Dendritic cell treated with granulocyte-macrophage colony-stimulating factor and Interleukin-4, amounts not matched to agents 40 ng/mL and 50 ng/mL, for 4 days (primary cell): ENCODE data around the gene BRD9.
"Not testable (repeated sequence)": the region's sequence is repeated elsewhere in the genome, so short reads cannot be mapped to it uniquely, and the experiment has no call there.

Source experiments
- H3K27ac Mint-ChIP-seq: one replicate; pipeline ENCODE4 v1.8.0; 2022; ENCODE audit warnings: mild to moderate bottlenecking, mixed read lengths
- H3K27me3 Mint-ChIP-seq: one replicate; pipeline ENCODE4 v1.8.0; 2022; ENCODE audit warnings: mild to moderate bottlenecking, mixed read lengths
- H3K36me3 Mint-ChIP-seq: one replicate; pipeline ENCODE4 v1.8.0; 2022; ENCODE audit warnings: low read depth, mixed read lengths
- H3K4me1 Mint-ChIP-seq: one replicate; pipeline ENCODE4 v1.8.0; 2022; ENCODE audit warnings: low read depth, mixed read lengths
- H3K4me3 Mint-ChIP-seq: one replicate; pipeline ENCODE4 v1.8.0; 2022; ENCODE audit warnings: mild to moderate bottlenecking, moderate library complexity, mixed read lengths
- H3K9me3 Mint-ChIP-seq: one replicate; pipeline ENCODE4 v1.8.0; 2022; ENCODE audit warnings: mixed read lengths
- intact Hi-C: fragments of 100-400 bp; cut with micrococcal nuclease; formaldehyde crosslinking; loops from one replicate; pipeline ENCODE4 v1.15.0; 2022

The BRD9 gene

GRCh38 chr5:847736-848135, 44.9 kb downstream of the BRD9 start:
- H3K27ac Mint-ChIP-seq, H3K4me1 Mint-ChIP-seq, H3K36me3 Mint-ChIP-seq, H3K27me3 Mint-ChIP-seq, H3K4me3 Mint-ChIP-seq, H3K9me3 Mint-ChIP-seq: not testable (repeated sequence)
- intact Hi-C loops, result loop anchor here (10.0 kb wide), 1 partner anchor 83 kb away; no protein-coding TSS in a partner anchor

- not testable (repeated sequence) for H3K36me3 Mint-ChIP-seq, H3K4me3 Mint-ChIP-seq, H3K4me1 Mint-ChIP-seq, H3K27me3 Mint-ChIP-seq, H3K9me3 Mint-ChIP-seq, H3K27ac Mint-ChIP-seq
- intact Hi-C loops, result loop anchor here (10.0 kb wide), 1 partner anchor 82 kb away; no protein-coding TSS in a partner anchor
Measured at GRCh38 chr5:847212-847611, 45.4 kb downstream of the BRD9 start.

- not testable (repeated sequence) for H3K4me3 Mint-ChIP-seq, H3K4me1 Mint-ChIP-seq, H3K27me3 Mint-ChIP-seq, H3K27ac Mint-ChIP-seq, H3K9me3 Mint-ChIP-seq, H3K36me3 Mint-ChIP-seq
- intact Hi-C loops, result loop anchor here (10.0 kb wide), 1 partner anchor 82 kb away; no protein-coding TSS in a partner anchor
Measured at GRCh38 chr5:846602-847091, 46.0 kb downstream of the BRD9 start.

DNA sequence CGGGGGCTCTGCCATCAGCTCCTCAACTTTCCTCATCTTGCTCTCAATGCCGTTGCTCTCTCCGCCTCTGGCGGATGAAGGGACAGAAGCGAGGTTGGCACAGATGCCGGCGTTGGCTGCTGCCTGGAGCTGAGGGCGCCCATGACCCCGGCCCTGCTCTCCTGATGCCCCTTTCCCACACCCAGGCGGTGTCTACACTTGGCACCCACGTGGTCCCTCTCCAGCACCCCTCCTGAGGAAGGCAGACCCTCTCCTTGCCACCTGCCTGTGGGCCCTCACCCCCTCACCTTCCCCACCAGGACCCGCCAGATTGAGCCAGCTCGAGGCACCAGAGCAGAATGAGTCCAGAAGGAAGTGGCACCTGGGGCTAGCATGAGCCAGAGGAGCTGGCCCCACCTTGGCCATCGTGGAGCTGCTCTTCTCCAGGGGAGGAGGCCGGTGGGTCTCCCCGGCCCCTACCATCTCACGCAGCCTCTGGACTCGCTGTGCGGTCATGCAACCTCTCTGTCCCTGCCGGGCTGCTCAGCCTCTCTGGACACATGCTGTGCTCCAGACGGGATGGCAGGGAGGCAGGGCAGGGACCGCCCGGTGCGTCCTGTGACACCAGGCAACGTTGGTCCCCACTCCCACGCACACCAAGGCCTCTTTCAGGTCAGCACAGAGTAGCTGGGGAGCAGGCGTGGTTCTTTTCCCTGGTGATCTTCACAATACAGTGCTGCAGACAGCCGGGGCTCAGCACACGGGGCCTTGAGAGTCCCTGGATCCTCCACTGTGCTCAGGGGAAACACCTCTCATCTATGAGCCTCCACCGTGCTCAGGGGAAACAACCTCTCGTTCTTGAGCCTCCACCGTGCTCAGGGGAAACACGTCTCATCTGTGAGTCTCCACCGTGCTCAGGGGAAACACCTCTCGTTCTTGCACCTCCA, 46.7 kb downstream of the BRD9 start:
- not testable (repeated sequence) for H3K27ac Mint-ChIP-seq, H3K9me3 Mint-ChIP-seq, H3K36me3 Mint-ChIP-seq, H3K4me3 Mint-ChIP-seq, H3K27me3 Mint-ChIP-seq, H3K4me1 Mint-ChIP-seq
- intact Hi-C loops, result loop anchor here (10.0 kb wide), 1 partner anchor 81 kb away; no protein-coding TSS in a partner anchor

- not testable (repeated sequence) for H3K27me3 Mint-ChIP-seq, H3K4me1 Mint-ChIP-seq, H3K9me3 Mint-ChIP-seq, H3K4me3 Mint-ChIP-seq, H3K36me3 Mint-ChIP-seq, H3K27ac Mint-ChIP-seq
- intact Hi-C loops, result loop anchor here (10.0 kb wide), 1 partner anchor 80 kb away; no protein-coding TSS in a partner anchor
Measured at GRCh38 chr5:845031-845675, 47.4 kb downstream of the BRD9 start.

DNA sequence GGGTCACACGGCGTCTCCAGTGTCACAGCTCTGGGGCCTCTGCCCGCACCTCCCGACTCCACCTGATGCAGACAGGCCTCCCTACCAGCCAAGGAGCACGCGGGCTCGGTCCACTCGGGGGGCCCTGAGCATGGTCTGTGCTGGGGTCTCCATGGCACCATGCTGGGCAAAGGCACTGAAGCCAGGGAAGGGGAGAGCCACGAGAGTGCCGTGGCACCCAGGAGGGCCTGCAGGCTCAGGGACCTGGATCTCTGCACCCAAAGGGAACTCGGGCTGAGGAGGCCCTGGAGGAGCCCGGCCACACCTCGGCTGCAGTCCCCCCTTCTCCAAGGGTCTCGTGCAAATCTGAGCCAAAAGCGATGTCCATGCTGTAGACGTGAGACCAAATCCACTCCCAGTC, 48.2 kb downstream of the BRD9 start:
- H3K9me3 Mint-ChIP-seq, H3K27ac Mint-ChIP-seq, H3K27me3 Mint-ChIP-seq, H3K4me3 Mint-ChIP-seq, H3K36me3 Mint-ChIP-seq, H3K4me1 Mint-ChIP-seq: not testable (repeated sequence)
- intact Hi-C loops, result loop anchor here (10.0 kb wide), 1 partner anchor 80 kb away; no protein-coding TSS in a partner anchor

- H3K4me1 Mint-ChIP-seq, H3K36me3 Mint-ChIP-seq, H3K9me3 Mint-ChIP-seq, H3K4me3 Mint-ChIP-seq, H3K27me3 Mint-ChIP-seq, H3K27ac Mint-ChIP-seq: not testable (repeated sequence)
- intact Hi-C loops, result loop anchor here (10.0 kb wide), 1 partner anchor 79 kb away; no protein-coding TSS in a partner anchor
Measured at GRCh38 chr5:843926-844325, 48.7 kb downstream of the BRD9 start.

DNA sequence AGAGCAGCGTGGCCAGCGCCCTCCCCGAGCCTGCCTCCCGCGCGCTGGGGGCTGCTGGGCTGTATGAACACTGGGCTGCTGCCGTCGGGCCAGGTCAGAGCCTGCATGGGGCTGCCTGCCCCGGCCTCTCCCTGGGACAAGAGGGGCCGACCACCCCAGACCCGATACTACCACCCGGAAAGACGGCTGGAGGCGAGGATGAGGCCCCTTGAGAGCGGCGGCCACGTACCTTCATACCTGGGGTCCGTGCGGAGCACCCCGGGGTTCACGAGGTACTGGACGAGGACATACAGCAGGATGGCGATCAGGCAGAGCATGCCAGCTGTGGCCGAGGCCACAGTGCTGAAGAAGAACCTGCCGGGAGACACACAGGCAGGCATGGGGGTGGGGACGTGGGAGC, 49.2 kb downstream of the BRD9 start:
- H3K36me3 Mint-ChIP-seq, H3K27me3 Mint-ChIP-seq, H3K27ac Mint-ChIP-seq, H3K4me1 Mint-ChIP-seq, H3K4me3 Mint-ChIP-seq, H3K9me3 Mint-ChIP-seq: not testable (repeated sequence)
- intact Hi-C loops, result loop anchor here (10.0 kb wide), 1 partner anchor 79 kb away; no protein-coding TSS in a partner anchor

GRCh38 chr5:842402-843221, 50.0 kb downstream of the BRD9 start:
- H3K9me3 Mint-ChIP-seq, H3K36me3 Mint-ChIP-seq, H3K4me1 Mint-ChIP-seq, H3K27ac Mint-ChIP-seq, H3K4me3 Mint-ChIP-seq, H3K27me3 Mint-ChIP-seq: not testable (repeated sequence)
- intact Hi-C loops, result loop anchor here (10.0 kb wide), 1 partner anchor 78 kb away; no protein-coding TSS in a partner anchor

- H3K4me1 Mint-ChIP-seq, H3K9me3 Mint-ChIP-seq, H3K27ac Mint-ChIP-seq, H3K4me3 Mint-ChIP-seq, H3K27me3 Mint-ChIP-seq, H3K36me3 Mint-ChIP-seq: not testable (repeated sequence)
- intact Hi-C loops, result loop anchor here (10.0 kb wide), 1 partner anchor 77 kb away; no protein-coding TSS in a partner anchor
Measured at GRCh38 chr5:841531-842401, 50.8 kb downstream of the BRD9 start.

DNA sequence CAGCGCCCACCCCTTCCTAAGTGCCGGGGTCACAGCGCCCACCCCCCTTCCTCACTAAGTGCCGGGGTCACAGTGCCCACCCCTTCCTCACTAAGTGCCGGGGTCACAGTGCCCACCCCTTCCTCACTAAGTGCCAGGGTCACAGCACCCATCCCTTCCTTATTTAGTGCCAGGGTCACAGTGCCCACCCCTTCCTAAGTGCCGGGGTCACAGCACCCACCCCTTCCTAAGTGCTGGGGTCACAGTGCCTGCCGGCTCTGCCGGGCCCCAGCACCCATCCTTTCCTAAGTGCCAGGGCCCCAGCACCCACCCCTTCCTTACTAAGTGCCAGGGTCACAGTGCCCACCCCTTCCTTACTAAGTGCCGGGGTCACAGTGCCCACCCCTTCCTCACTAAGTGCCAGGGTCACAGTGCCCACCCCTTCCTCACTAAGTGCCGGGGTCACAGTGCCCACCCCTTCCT, 51.6 kb downstream of the BRD9 start:
- H3K27me3 Mint-ChIP-seq, H3K4me1 Mint-ChIP-seq, H3K36me3 Mint-ChIP-seq, H3K4me3 Mint-ChIP-seq, H3K9me3 Mint-ChIP-seq, H3K27ac Mint-ChIP-seq: not testable (repeated sequence)
- intact Hi-C loops, result loop anchor here (10.0 kb wide), 1 partner anchor 76 kb away; no protein-coding TSS in a partner anchor

- intact Hi-C loops, result loop anchor here (10.0 kb wide), 1 partner anchor 76 kb away; no protein-coding TSS in a partner anchor
- H3K4me3 Mint-ChIP-seq, H3K27me3 Mint-ChIP-seq, H3K9me3 Mint-ChIP-seq, H3K4me1 Mint-ChIP-seq, H3K27ac Mint-ChIP-seq, H3K36me3 Mint-ChIP-seq: not testable (repeated sequence)
Measured at GRCh38 chr5:840118-840973, 52.3 kb downstream of the BRD9 start.
